Activated CD8-positive, alpha-beta memory T cell treated with anti-CD3 and anti-CD28 coated beads for 1 hour (primary cell): Measurements from ENCODE around the gene SFXN1.

ENCODE experiments used
- DNase-seq, 2 donors: peaks; one replicate each; pipeline ENCODE4 v3.0.0-alpha.2; 2020; ENCODE audit warnings: low read depth in 1 of 2; ENCODE audit errors: extremely low read depth in 1 of 2

SFXN1 gene

GRCh38 chr5:175464942-175465233 is 13.5 kb upstream of the SFXN1 start:
- DNase-seq, result no peak

- DNase-seq, result no peak
Observed at GRCh38 chr5:175465282-175465681, 13.1 kb upstream of the SFXN1 start.

GRCh38 chr5:175466700-175467318 is 11.6 kb upstream of the SFXN1 start:
- DNase-seq, result no peak

GRCh38 chr5:175467983-175468690 is 10.2 kb upstream of the SFXN1 start:
- no peak for DNase-seq

- DNase-seq, result no peak
Observed at GRCh38 chr5:175468892-175469291, 9.5 kb upstream of the SFXN1 start.

GRCh38 chr5:175469916-175470315 is 8.4 kb upstream of the SFXN1 start:
- no peak for DNase-seq

- no peak for DNase-seq
Observed at GRCh38 chr5:175470781-175471180, 7.6 kb upstream of the SFXN1 start.

- DNase-seq, result no peak
Observed at GRCh38 chr5:175471196-175471595, 7.2 kb upstream of the SFXN1 start.

GRCh38 chr5:175471628-175472027 is 6.7 kb upstream of the SFXN1 start:
- no peak for DNase-seq

GRCh38 chr5:175472378-175472777 is 6.0 kb upstream of the SFXN1 start:
- no peak for DNase-seq

GRCh38 chr5:175475248-175475647 is 3.1 kb upstream of the SFXN1 start:
- no peak for DNase-seq

- DNase-seq, result no peak
Observed at GRCh38 chr5:175477440-175477839, 920 bp upstream of the SFXN1 start.

- DNase-seq, result no peak
Observed at GRCh38 chr5:175478008-175478383, 364 bp upstream of the SFXN1 start.

GRCh38 chr5:175479125-175479881 is 943 bp downstream of the SFXN1 start:
- DNase-seq, result no peak

- no peak for DNase-seq
Observed at GRCh38 chr5:175483337-175483736, 5.0 kb downstream of the SFXN1 start.

GRCh38 chr5:175484322-175484721 is 6.0 kb downstream of the SFXN1 start:
- no peak for DNase-seq

- no peak for DNase-seq
Observed at GRCh38 chr5:175484829-175485228, 6.5 kb downstream of the SFXN1 start.

GRCh38 chr5:175485631-175486030 is 7.3 kb downstream of the SFXN1 start:
- no peak for DNase-seq

GRCh38 chr5:175487514-175488222 is 9.3 kb downstream of the SFXN1 start:
- DNase-seq, result no peak

GRCh38 chr5:175489693-175490443 is 11.5 kb downstream of the SFXN1 start:
- no peak for DNase-seq

GRCh38 chr5:175491223-175491622 is 12.9 kb downstream of the SFXN1 start:
- no peak for DNase-seq
